Upper lobe of left lung (tissue), 6 donors: ENCODE measurements around the gene GLRX. TPM values are rescaled to one million over a fixed set of nuclear protein-coding genes. Genes with fewer than 3 reads are reported as not detected.

Experiments used
- ATAC-seq, 2 donors: fragments of 200-7000 bp; cut with Tn5 transposase; one replicate each; pipeline ENCODE4 v1.9.1; 2022; ENCODE audit warnings: mild to moderate bottlenecking in 2 of 2, moderate library complexity in 2 of 2; ENCODE audit not compliant: low FRiP score in 2 of 2
- DNase-seq, 2 donors: peaks; one replicate each; pipeline ENCODE4 v3.0.0-alpha.2; 2019 to 2020
- H3K27ac ChIP-seq, 4 donors: fragments of 200-600 bp; sonication (generic); one replicate each; pipeline ENCODE4 v1.5.1; 2016 to 2019
- H3K27me3 ChIP-seq, 4 donors: fragments of 200-600 bp; sonication (generic); one replicate each; pipeline ENCODE4 v1.5.1; 2017 to 2019
- H3K36me3 ChIP-seq, 4 donors: fragments of 200-600 bp; sonication (generic); one replicate each; pipeline ENCODE4 v1.5.1; 2016 to 2019
- H3K4me1 ChIP-seq, 4 donors: fragments of 200-600 bp; sonication (generic); one replicate each; pipeline ENCODE4 v1.5.1; 2018 to 2019
- H3K4me3 ChIP-seq, 4 donors: fragments of 200-600 bp; sonication (generic); one replicate each; pipeline ENCODE4 v1.5.1; 2017 to 2019; ENCODE audit warnings: mild to moderate bottlenecking in 2 of 4, moderate library complexity in 1 of 4
- H3K9me3 ChIP-seq, 4 donors: fragments of 200-600 bp; sonication (generic); one replicate each; pipeline ENCODE4 v1.5.1; 2018 to 2019
- EP300 ChIP-seq, 4 donors: sonication (generic); formaldehyde crosslinking; IDR thresholded peaks; one replicate each; pipeline ENCODE4 v1.5.1; 2017; ENCODE audit warnings: antibody characterized with exemption in 4 of 4, control low read depth in 2 of 4
- POLR2A ChIP-seq, 4 donors: fragments of 450-650 bp; IDR thresholded peaks; one replicate each; pipeline ENCODE4 v1.5.1; 2016 to 2017; ENCODE audit warnings: antibody characterized with exemption in 4 of 4, mild to moderate bottlenecking in 2 of 4
- POLR2AphosphoS5 ChIP-seq, 2 donors: sonication (generic); formaldehyde crosslinking; IDR thresholded peaks; one replicate each; pipeline ENCODE4 v1.5.1; 2017; ENCODE audit warnings: antibody characterized with exemption in 2 of 2
- WGBS, 2 donors: methylation state at CpG; one replicate each; pipeline ENCODE4 v1.1.5; 2017 to 2018; 5-methylcytosine and 5-hydroxymethylcytosine counted together
- total RNA-seq, 6 donors: library from RNA; depleted of rRNA in 4 of 6; stranded (reverse); fragments of >200 nt in 4 of 6; gene quantifications; one replicate each; pipeline versions ENCODE4 v1.1.0 to v1.2.1, GENCODE V29; 2016 to 2021
- TF ChIP-seq, protein P1 (sequence below), 6 experiments: fragments of 450-650 bp in 4 of 6; fragments of 200-600 bp in 2 of 6; sonication (generic) in 2 of 6; IDR thresholded peaks; one replicate each; pipeline ENCODE4 v1.5.1; 2016 to 2019; ENCODE audit warnings: antibody characterized with exemption in 6 of 6
- donor health status: DM: no; HTN: no; CAD: no; lungs with moderate emphysema.
- donor health status: DM: no; HTN: yes; CAD: no; lungs with severe emphysema.

Gene GLRX
- total RNA-seq, 6 donors from 2014 or later = 22.0 to 99.9 (median 78.5) TPM

DNA sequence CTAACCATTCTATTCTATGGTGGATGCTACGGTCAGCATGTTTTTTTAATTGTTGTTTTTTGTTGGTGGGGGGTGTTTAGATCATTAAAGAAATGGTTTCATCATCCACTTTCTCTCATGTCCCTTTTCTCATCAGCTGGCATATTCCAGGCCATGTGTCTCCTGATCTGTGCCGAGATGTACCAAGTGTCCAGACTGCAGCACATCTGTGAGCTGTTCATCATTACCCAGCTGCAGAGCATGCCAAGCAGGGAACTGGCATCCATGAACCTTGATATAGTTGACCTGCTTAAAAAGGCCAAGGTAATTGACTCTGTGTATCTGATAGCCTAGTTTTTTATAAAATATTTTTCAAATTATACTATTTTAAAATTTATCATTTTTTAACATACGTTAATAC lies 38.9 kb downstream of the GLRX start:
- no peak for DNase-seq
- peaks cover 13 to 30% (median 20%) of the 10 kb centered on the region in 4 donors for H3K4me1 ChIP-seq
- no peak for ATAC-seq
- no peaks in the 10 kb centered on the region for H3K9me3 ChIP-seq
- no peak overlapping the region for H3K27ac ChIP-seq
- no peak overlapping the region for H3K4me3 ChIP-seq
- TF ChIP-seq, protein P1, sequence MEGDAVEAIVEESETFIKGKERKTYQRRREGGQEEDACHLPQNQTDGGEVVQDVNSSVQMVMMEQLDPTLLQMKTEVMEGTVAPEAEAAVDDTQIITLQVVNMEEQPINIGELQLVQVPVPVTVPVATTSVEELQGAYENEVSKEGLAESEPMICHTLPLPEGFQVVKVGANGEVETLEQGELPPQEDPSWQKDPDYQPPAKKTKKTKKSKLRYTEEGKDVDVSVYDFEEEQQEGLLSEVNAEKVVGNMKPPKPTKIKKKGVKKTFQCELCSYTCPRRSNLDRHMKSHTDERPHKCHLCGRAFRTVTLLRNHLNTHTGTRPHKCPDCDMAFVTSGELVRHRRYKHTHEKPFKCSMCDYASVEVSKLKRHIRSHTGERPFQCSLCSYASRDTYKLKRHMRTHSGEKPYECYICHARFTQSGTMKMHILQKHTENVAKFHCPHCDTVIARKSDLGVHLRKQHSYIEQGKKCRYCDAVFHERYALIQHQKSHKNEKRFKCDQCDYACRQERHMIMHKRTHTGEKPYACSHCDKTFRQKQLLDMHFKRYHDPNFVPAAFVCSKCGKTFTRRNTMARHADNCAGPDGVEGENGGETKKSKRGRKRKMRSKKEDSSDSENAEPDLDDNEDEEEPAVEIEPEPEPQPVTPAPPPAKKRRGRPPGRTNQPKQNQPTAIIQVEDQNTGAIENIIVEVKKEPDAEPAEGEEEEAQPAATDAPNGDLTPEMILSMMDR (IDR thresholded peaks at IDR 0.05) = no peak
- TF ChIP-seq EP300 (IDR thresholded peaks at IDR 0.05) = no peak
- TF ChIP-seq POLR2A (IDR thresholded peaks at IDR 0.05) = no peak
- no peak for TF ChIP-seq POLR2AphosphoS5 (IDR thresholded peaks at IDR 0.05)
- peaks cover 0 to 6% (median 1%) of the 10 kb centered on the region in 4 donors for H3K36me3 ChIP-seq
- 93% methylated on average over 3 of the region's 3 CpGs for WGBS, 2 donors
- no peaks in the 10 kb centered on the region for H3K27me3 ChIP-seq

GRCh38 chr5:95782181-95782580 lies 40.3 kb downstream of the GLRX start:
- DNase-seq = no peak
- Histone ChIP-seq H3K27ac (no peak overlapping the region), H3K4me1 (peaks cover 13 to 30% (median 20%) of the 10 kb centered on the region in 4 donors)

GRCh38 chr5:95781101-95781583 lies 41.4 kb downstream of the GLRX start:
- Histone ChIP-seq H3K4me3 (no peak overlapping the region), H3K4me1 (peaks cover 13 to 30% (median 20%) of the 10 kb centered on the region in 4 donors), H3K27me3 (no peaks in the 10 kb centered on the region), H3K9me3 (no peaks in the 10 kb centered on the region), H3K36me3 (peaks cover 0 to 2% (median 0%) of the 10 kb centered on the region in 4 donors), H3K27ac (peak overlapping the region in 3 of 4 donors; percentile 1 to 70 (median 8))
- 31 to 37% methylated on average over 4 of the region's 4 CpGs for WGBS, 2 donors
- peak; percentile 95 to 97 for ATAC-seq
- DNase-seq = peak in 1 of 2 donors; percentile 90
- TF ChIP-seq EP300 (IDR thresholded peaks at IDR 0.05) = no peak
- TF ChIP-seq POLR2A (IDR thresholded peaks at IDR 0.05) = no peak
- TF ChIP-seq, protein P1 (IDR thresholded peaks at IDR 0.05) = peak; percentile 77 to 88 (median 84)
- no peak for TF ChIP-seq POLR2AphosphoS5 (IDR thresholded peaks at IDR 0.05)

More at GRCh38 chr5:95782181-95782580, 40.3 kb downstream of the GLRX start:
- no peaks in the 10 kb centered on the region for H3K27me3 ChIP-seq
- no peak for ATAC-seq
- TF ChIP-seq EP300 (IDR thresholded peaks at IDR 0.05) (no peak), POLR2AphosphoS5 (IDR thresholded peaks at IDR 0.05) (no peak), POLR2A (IDR thresholded peaks at IDR 0.05) (no peak)
- TF ChIP-seq, protein P1 (IDR thresholded peaks at IDR 0.05) = no peak
- H3K9me3 ChIP-seq = no peaks in the 10 kb centered on the region
- 88 to 94% methylated on average over 4 of the region's 4 CpGs for WGBS, 2 donors
- no peak overlapping the region for H3K4me3 ChIP-seq
- H3K36me3 ChIP-seq = peaks cover 0 to 2% (median 0%) of the 10 kb centered on the region in 4 donors

GRCh38 chr5:95780597-95780996 lies 41.9 kb downstream of the GLRX start:
- H3K9me3 ChIP-seq = no peaks in the 10 kb centered on the region

More at GRCh38 chr5:95780597-95780996, 41.9 kb downstream of the GLRX start:
- Histone ChIP-seq H3K4me3 (no peak overlapping the region), H3K36me3 (peaks cover 0 to 2% (median 0%) of the 10 kb centered on the region in 4 donors), H3K27me3 (no peaks in the 10 kb centered on the region), H3K27ac (peak overlapping the region in 3 of 4 donors; percentile 1 to 70 (median 8)), H3K4me1 (peaks cover 13 to 30% (median 20%) of the 10 kb centered on the region in 4 donors)
- WGBS, 2 donors = 60 to 74% methylated on average over 7 of the region's 7 CpGs
- TF ChIP-seq, protein P1 (IDR thresholded peaks at IDR 0.05) = no peak
- TF ChIP-seq EP300 (IDR thresholded peaks at IDR 0.05) (no peak), POLR2AphosphoS5 (IDR thresholded peaks at IDR 0.05) (no peak), POLR2A (IDR thresholded peaks at IDR 0.05) (no peak)
- ATAC-seq (peak in 1 of 2 donors; percentile 14), DNase-seq (peak in 1 of 2 donors; percentile 27)
